ENCODE results near the gene NCAN. TPM values are rescaled to one million over a fixed set of nuclear protein-coding genes. Genes with fewer than 3 reads are reported as not detected.
A peak's percentile ranks its signal among the peaks of the same experiment; 100 is the strongest.

NCAN gene
- total RNA-seq, 1 experiment from 2014 or later, result not detected

DNA sequence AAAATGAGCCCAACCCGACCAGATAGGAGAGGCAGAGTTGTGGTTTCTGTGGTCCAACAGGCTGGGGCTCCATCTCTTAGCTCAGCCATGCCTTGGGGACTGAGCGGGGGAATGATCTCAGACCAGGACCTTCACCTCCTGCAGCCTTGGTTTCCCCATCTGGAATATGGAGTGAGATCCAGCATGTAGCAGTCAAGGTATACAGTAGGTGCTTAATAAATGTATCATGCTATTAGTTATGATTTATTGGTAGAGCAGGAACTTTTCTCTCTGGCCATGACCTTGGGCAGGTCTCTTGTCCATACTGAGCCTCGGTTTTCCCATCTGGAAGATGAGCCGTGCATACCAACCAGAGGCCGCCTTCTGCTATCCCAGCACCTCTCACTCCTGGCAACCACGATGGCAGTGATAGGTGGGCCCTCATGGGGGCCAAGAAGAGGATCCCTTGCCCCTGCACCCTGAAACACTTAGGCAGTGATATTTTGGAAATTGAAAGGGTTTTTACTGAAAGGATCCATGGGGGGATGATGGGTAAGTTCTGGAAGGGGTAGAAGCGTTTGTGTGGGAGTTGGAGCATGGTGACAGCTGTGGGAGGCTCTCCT lies 52.2 kb downstream of the NCAN start:
- no peaks in the 10 kb centered on the region for H3K4me1 ChIP-seq (replicated peaks)
- H3K4me3 ChIP-seq, result no peak overlapping the region
- no peaks in the 10 kb centered on the region for H3K9me3 ChIP-seq (replicated peaks)
- peaks cover 22% of the 10 kb centered on the region for H3K27me3 ChIP-seq (replicated peaks)
- no peak for DNase-seq (ENCODE audit: low read depth in 1 of 2, low spot score in 2 of 2)
- H3K36me3 ChIP-seq, result no peaks in the 10 kb centered on the region
- H3K27ac ChIP-seq, result no peak overlapping the region

GRCh38 chr19:19267305-19267704 lies 55.5 kb downstream of the NCAN start:
- H3K4me3 ChIP-seq, result no peak overlapping the region
- H3K36me3 ChIP-seq, result no peaks in the 10 kb centered on the region
- H3K4me1 ChIP-seq (replicated peaks), result peaks cover 5% of the 10 kb centered on the region
- no peak overlapping the region for H3K27ac ChIP-seq
- peaks cover 8% of the 10 kb centered on the region for H3K27me3 ChIP-seq (replicated peaks)
- H3K9me3 ChIP-seq (replicated peaks), result no peaks in the 10 kb centered on the region
- DNase-seq (ENCODE audit: low read depth in 1 of 2, low spot score in 2 of 2), result no peak

GRCh38 chr19:19268453-19269385 lies 57.0 kb downstream of the NCAN start:
- Histone ChIP-seq H3K27me3 (replicated peaks) (no peaks in the 10 kb centered on the region), H3K4me1 (replicated peaks) (peaks cover 9% of the 10 kb centered on the region)

DNA sequence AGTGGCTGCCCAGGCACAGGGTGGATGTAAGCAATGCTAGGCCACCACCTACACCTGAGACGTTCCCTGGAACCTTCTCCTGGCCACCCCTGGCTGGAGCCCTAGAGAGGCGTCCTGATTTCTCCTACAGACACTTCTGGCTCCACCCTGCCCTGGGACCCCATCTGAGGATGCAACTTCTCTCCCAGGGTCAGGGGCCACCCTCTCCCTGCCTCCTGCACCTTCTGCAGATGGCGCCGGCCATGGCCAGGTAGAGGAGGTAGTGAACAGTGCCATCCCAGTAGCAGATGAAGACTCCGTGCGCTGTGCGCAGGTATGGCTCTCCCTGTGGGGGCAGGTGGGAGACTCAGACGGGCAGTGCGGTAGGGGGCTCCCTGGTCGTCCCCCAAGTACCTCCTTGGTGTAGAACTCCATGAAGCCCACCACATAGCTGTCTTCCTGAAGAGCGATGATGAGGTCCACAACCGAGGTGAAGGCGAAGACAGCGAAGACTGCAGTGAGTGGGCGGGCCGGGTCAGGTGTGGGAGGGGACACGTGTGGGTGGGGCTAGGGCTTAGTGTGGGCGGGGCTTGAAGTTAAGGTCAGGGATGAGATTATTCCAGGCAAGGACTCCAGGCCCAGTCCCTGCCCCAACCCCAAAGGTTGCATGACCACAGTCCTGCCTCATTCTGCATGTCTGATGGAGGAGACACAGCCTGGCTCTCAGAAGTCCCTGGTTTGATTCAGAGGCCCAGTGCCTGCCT lies 58.4 kb downstream of the NCAN start:
- no peaks in the 10 kb centered on the region for H3K27me3 ChIP-seq (replicated peaks)
- no peak for DNase-seq (ENCODE audit: low read depth in 1 of 2, low spot score in 2 of 2)
- H3K9me3 ChIP-seq (replicated peaks), result no peaks in the 10 kb centered on the region
- H3K27ac ChIP-seq, result no peak overlapping the region
- no peaks in the 10 kb centered on the region for H3K36me3 ChIP-seq
- no peak overlapping the region for H3K4me3 ChIP-seq
- H3K4me1 ChIP-seq (replicated peaks), result peaks cover 9% of the 10 kb centered on the region

More at GRCh38 chr19:19268453-19269385, 57.0 kb downstream of the NCAN start:
- H3K9me3 ChIP-seq (replicated peaks), result no peaks in the 10 kb centered on the region
- no peak for DNase-seq (ENCODE audit: low read depth in 1 of 2, low spot score in 2 of 2)
- H3K36me3 ChIP-seq, result no peaks in the 10 kb centered on the region
- no peak overlapping the region for H3K4me3 ChIP-seq
- H3K27ac ChIP-seq, result no peak overlapping the region

DNA sequence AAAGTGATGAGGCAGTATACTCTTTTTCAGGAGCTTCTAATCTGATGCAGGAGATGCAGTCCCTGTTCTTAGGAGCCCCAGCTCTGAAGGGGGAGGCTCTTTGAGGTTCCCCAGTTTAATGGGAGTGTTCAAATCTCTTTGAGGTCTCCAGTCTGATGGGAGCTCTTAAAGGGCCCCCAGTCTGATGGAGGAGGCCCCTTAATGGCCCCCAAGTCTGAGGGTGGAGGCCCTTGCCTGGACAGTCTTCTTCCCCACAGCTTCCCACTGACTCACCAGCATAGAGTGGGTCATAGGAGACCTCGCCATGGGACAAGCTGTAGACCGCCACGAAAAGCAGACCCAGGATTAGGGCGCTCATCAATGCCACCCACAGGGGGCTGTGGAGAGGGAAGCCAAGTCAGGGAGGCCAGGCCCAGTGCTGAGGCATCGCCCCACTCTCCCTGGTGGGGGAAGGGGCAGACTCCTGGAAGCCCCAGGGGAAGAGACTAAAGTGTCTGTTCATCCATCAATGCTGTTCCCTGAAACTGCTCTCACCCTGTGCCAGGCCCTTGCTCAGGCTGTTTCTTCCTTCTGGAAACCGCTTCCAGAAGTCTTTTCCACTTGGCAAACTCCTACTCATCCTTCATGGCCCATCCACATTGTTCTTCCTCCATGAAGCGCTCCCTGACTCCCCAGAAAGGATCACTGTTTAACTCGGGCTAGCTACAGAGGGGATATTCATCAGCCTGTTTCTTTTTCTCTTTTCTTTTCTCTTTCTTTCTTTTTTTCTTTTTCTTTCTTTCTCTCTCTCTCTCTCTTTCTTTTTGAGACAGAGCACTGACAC lies 59.2 kb downstream of the NCAN start:
- no peak for DNase-seq (ENCODE audit: low read depth in 1 of 2, low spot score in 2 of 2)
- no peaks in the 10 kb centered on the region for H3K9me3 ChIP-seq (replicated peaks)
- no peaks in the 10 kb centered on the region for H3K27me3 ChIP-seq (replicated peaks)
- no peak overlapping the region for H3K27ac ChIP-seq
- peaks cover 9% of the 10 kb centered on the region for H3K4me1 ChIP-seq (replicated peaks)
- no peak overlapping the region for H3K4me3 ChIP-seq
- peaks cover 4% of the 10 kb centered on the region for H3K36me3 ChIP-seq

- peak overlapping the region; percentile 46 for H3K4me3 ChIP-seq
- H3K4me1 ChIP-seq (replicated peaks), result peaks cover 9% of the 10 kb centered on the region
- H3K9me3 ChIP-seq (replicated peaks), result no peaks in the 10 kb centered on the region
- H3K27me3 ChIP-seq (replicated peaks), result no peaks in the 10 kb centered on the region
- no peak overlapping the region for H3K27ac ChIP-seq
- peaks cover 12% of the 10 kb centered on the region for H3K36me3 ChIP-seq
- no peak for DNase-seq (ENCODE audit: low read depth in 1 of 2, low spot score in 2 of 2)
Measured at GRCh38 chr19:19271828-19272599, 60.3 kb downstream of the NCAN start.

DNA sequence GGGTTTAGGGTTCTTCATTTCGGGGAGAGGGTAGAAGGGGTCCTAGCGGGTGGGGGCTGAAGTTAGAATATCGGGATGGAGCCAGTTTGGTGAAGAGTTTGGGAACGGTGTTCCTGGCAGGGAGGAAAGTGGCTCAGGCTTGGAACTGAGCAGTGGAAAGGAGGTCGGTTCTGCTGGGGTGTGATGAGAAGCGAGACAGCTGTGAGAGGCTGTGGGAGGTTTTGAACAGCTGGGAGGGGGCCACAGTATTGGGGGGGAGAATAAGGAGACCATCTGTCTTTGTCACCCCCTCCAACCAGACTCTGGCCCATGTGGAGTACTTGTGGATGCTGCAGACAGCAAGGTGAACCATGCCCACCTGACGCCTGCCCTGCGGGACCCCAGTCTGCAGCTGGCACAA lies 62.4 kb downstream of the NCAN start:
- Histone ChIP-seq H3K9me3 (replicated peaks) (no peaks in the 10 kb centered on the region), H3K36me3 (peaks cover 32% of the 10 kb centered on the region), H3K27ac (no peak overlapping the region), H3K4me1 (replicated peaks) (peaks cover 8% of the 10 kb centered on the region), H3K27me3 (replicated peaks) (no peaks in the 10 kb centered on the region), H3K4me3 (no peak overlapping the region)
- no peak for DNase-seq (ENCODE audit: low read depth in 1 of 2, low spot score in 2 of 2)

- Histone ChIP-seq H3K9me3 (replicated peaks) (no peaks in the 10 kb centered on the region), H3K27ac (no peak overlapping the region), H3K27me3 (replicated peaks) (no peaks in the 10 kb centered on the region), H3K36me3 (peaks cover 40% of the 10 kb centered on the region), H3K4me1 (replicated peaks) (peaks cover 5% of the 10 kb centered on the region; the same call in 1 of the 2 replicates), H3K4me3 (no peak overlapping the region)
- DNase-seq (ENCODE audit: low read depth in 1 of 2, low spot score in 2 of 2), result no peak
Measured at GRCh38 chr19:19274716-19275565, 63.2 kb downstream of the NCAN start.

DNA sequence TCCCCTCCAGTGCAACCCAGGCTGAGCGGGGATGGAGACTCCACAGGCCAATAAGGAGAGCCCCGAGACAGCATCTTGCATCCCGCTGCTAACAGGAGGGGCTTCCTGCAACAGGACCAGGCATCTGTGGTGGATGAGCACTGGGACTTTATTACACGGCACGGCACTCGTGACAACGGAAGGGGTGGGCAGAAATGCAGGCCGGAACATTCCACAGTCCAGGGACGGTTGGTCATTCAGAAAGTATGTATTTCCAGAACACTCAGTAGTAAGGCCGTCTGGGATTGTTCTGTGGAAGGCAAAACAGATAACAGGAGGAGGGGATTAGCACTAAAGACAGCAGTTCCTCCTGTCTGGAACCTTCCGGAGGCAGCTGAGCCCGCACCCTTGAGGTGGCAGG lies 64.6 kb downstream of the NCAN start:
- DNase-seq (ENCODE audit: low read depth in 1 of 2, low spot score in 2 of 2), result no peak
- H3K27ac ChIP-seq, result no peak overlapping the region

DNA sequence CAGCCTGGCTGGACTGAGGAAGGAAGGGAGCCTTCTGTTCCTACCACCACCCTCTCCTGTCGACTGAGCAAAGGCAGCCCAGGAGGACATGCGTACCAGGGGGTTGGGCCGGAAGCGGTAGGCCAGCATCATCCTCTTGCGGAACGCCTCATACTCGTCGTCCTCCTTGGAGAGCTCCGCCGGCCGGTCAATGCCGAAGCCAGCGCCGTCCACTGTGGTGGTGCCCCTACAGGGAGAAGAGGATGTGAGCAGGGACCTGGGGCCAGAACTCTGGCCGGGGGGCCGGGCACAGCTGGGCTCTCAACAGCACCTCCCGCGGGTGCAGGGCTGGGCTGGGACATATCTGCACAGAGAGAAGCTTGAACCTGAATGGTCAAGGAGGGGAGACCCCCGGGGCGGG lies 65.1 kb downstream of the NCAN start:
- Histone ChIP-seq H3K9me3 (replicated peaks) (no peaks in the 10 kb centered on the region), H3K27ac (no peak overlapping the region), H3K4me1 (replicated peaks) (peaks cover 5% of the 10 kb centered on the region; the same call in 1 of the 2 replicates), H3K36me3 (peaks cover 53% of the 10 kb centered on the region), H3K4me3 (no peak overlapping the region), H3K27me3 (replicated peaks) (no peaks in the 10 kb centered on the region)
- no peak for DNase-seq (ENCODE audit: low read depth in 1 of 2, low spot score in 2 of 2)

More for the DNA sequence above, 64.6 kb downstream of the NCAN start:
- H3K4me1 ChIP-seq (replicated peaks), result peaks cover 5% of the 10 kb centered on the region; the same call in 1 of the 2 replicates
- no peaks in the 10 kb centered on the region for H3K27me3 ChIP-seq (replicated peaks)
- H3K9me3 ChIP-seq (replicated peaks), result no peaks in the 10 kb centered on the region
- peaks cover 48% of the 10 kb centered on the region for H3K36me3 ChIP-seq
- H3K4me3 ChIP-seq, result no peak overlapping the region

- no peak for DNase-seq (ENCODE audit: low read depth in 1 of 2, low spot score in 2 of 2)
- no peaks in the 10 kb centered on the region for H3K27me3 ChIP-seq (replicated peaks)
- H3K27ac ChIP-seq, result no peak overlapping the region
- no peaks in the 10 kb centered on the region for H3K9me3 ChIP-seq (replicated peaks)
- no peaks in the 10 kb centered on the region for H3K4me1 ChIP-seq (replicated peaks)
- peaks cover 55% of the 10 kb centered on the region for H3K36me3 ChIP-seq
- no peak overlapping the region for H3K4me3 ChIP-seq
Measured at GRCh38 chr19:19278315-19278714, 66.6 kb downstream of the NCAN start.

- Histone ChIP-seq H3K27ac (no peak overlapping the region), H3K4me3 (no peak overlapping the region), H3K4me1 (replicated peaks) (no peaks in the 10 kb centered on the region), H3K27me3 (replicated peaks) (no peaks in the 10 kb centered on the region), H3K9me3 (replicated peaks) (no peaks in the 10 kb centered on the region), H3K36me3 (peaks cover 62% of the 10 kb centered on the region)
- DNase-seq (ENCODE audit: low read depth in 1 of 2, low spot score in 2 of 2), result no peak
Measured at GRCh38 chr19:19279062-19279612, 67.4 kb downstream of the NCAN start.
